Activated CD8-positive, alpha-beta T cell treated with anti-CD3 and anti-CD28 coated beads for 36 hours (primary cell): ENCODE results near the gene ASCC3. TPM values are rescaled to one million over a fixed set of nuclear protein-coding genes. Genes with fewer than 3 reads are reported as not detected.
"Not testable (repeated sequence)": the region's sequence is repeated elsewhere in the genome, so short reads cannot be mapped to it uniquely, and the experiment has no call there.

Source experiments
- ATAC-seq: fragments of 200-7000 bp; cut with Tn5 transposase; one replicate; pipeline ENCODE4 v1.10.0; 2021; ENCODE audit warnings: mild to moderate bottlenecking, moderate library complexity
- CTCF ChIA-PET: fragments of 350-600 bp; sonication (Branson Sonifier 250); formaldehyde crosslinking; loops from one replicate; lab custom pipeline; 2021; ENCODE audit warnings: antibody characterized with exemption; lab: Charles Lee
- POLR2A ChIA-PET: fragments of 350-600 bp; sonication (Branson Sonifier 250); formaldehyde crosslinking; loops from one replicate; lab custom pipeline; 2021; ENCODE audit warnings: antibody characterized with exemption; lab: Charles Lee
- DNase-seq: peaks from one replicate; pipeline ENCODE4 v3.0.0-alpha.2; 2020
- H3K27ac Mint-ChIP-seq: one replicate; pipeline ENCODE4 v1.8.0; 2021; ENCODE audit warnings: mild to moderate bottlenecking, mixed read lengths
- H3K27me3 Mint-ChIP-seq: one replicate; pipeline ENCODE4 v1.8.0; 2021; ENCODE audit warnings: mixed read lengths
- H3K36me3 Mint-ChIP-seq: one replicate; pipeline ENCODE4 v1.8.0; 2021; ENCODE audit warnings: low read depth, mixed read lengths
- H3K4me1 Mint-ChIP-seq: one replicate; pipeline ENCODE4 v1.8.0; 2021; ENCODE audit warnings: low read depth, mixed read lengths
- H3K4me3 Mint-ChIP-seq: one replicate; pipeline ENCODE4 v1.8.0; 2021; ENCODE audit warnings: mild to moderate bottlenecking, moderate library complexity, mixed read lengths
- H3K9me3 Mint-ChIP-seq: one replicate; pipeline ENCODE4 v1.8.0; 2021; ENCODE audit warnings: mixed read lengths
- intact Hi-C: fragments of 100-400 bp; cut with micrococcal nuclease; formaldehyde crosslinking; loops from one replicate; pipeline ENCODE4 v1.10.0; 2022
- total RNA-seq, 2 experiments: library from RNA; stranded (reverse); gene quantifications; one replicate each; pipeline ENCODE4 v1.2.3, GENCODE V29; 2021
- TF ChIP-seq, protein P1 (sequence below): fragments of 200-600 bp; IDR thresholded peaks from one replicate; pipeline ENCODE4 v1.8.0; 2022; ENCODE audit warnings: antibody characterized with exemption, mild to moderate bottlenecking

The ASCC3 gene
- total RNA-seq, 2 experiments from 2014 or later = 50.2 to 50.5 TPM

DNA sequence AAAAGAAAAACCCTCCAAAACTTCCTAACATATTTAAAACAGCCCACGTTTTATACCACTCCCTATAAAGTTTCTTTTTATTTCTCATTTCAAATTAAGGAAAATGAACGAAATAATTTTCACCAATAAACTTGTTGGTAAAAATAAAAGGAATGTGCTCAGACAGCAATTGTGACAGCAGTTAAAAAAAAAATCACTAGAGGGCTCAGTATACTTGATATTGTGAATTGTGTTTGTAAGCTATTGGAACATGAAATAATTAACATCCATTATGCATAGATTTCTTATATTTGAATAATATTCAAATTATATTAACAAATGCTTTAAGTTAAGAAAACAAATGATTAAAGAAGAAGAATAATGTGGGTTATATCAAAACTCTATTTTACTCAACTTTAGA, 105.5 kb downstream of the ASCC3 start:
- POLR2A ChIA-PET = no interaction called here
- H3K4me1 Mint-ChIP-seq = no peaks in the 10 kb centered on the region

DNA sequence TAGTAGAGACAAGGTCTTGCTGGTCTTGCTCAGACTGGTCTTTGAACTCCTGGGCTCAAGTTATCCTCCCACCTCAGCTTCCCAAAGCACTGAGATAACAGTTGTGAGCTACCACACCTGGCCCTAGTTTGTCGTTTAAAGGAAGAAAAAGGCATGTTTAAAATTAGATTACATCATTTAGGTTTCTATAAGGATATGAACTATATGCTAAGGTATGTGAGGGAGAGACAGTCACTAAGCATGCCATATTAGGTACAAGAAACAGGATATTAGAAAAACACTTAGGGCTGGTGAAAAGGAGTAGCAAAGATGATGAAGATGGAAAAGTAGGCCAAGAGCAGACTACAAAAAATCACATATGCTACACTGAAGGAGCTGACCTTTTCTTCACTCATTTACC, 106.4 kb downstream of the ASCC3 start:
- CTCF ChIA-PET = no interaction called here
- Mint-ChIP-seq H3K4me1 (no peaks in the 10 kb centered on the region), H3K4me3 (no peak overlapping the region), H3K9me3 (no peaks in the 10 kb centered on the region), H3K27me3 (no peaks in the 10 kb centered on the region), H3K36me3 (peaks cover 2% of the 10 kb centered on the region), H3K27ac (no peak overlapping the region)
- ATAC-seq = no peak
- POLR2A ChIA-PET = no interaction called here
- intact Hi-C loops = no loop called here
- no peak for DNase-seq
- TF ChIP-seq, protein P1, sequence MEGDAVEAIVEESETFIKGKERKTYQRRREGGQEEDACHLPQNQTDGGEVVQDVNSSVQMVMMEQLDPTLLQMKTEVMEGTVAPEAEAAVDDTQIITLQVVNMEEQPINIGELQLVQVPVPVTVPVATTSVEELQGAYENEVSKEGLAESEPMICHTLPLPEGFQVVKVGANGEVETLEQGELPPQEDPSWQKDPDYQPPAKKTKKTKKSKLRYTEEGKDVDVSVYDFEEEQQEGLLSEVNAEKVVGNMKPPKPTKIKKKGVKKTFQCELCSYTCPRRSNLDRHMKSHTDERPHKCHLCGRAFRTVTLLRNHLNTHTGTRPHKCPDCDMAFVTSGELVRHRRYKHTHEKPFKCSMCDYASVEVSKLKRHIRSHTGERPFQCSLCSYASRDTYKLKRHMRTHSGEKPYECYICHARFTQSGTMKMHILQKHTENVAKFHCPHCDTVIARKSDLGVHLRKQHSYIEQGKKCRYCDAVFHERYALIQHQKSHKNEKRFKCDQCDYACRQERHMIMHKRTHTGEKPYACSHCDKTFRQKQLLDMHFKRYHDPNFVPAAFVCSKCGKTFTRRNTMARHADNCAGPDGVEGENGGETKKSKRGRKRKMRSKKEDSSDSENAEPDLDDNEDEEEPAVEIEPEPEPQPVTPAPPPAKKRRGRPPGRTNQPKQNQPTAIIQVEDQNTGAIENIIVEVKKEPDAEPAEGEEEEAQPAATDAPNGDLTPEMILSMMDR = no peak

More for the DNA sequence above, 105.5 kb downstream of the ASCC3 start:
- DNase-seq = no peak
- Mint-ChIP-seq H3K36me3 (peaks cover 2% of the 10 kb centered on the region), H3K4me3 (no peak overlapping the region), H3K27ac (no peak overlapping the region), H3K9me3 (no peaks in the 10 kb centered on the region), H3K27me3 (no peaks in the 10 kb centered on the region)
- ATAC-seq = no peak
- TF ChIP-seq, protein P1 = no peak
- CTCF ChIA-PET = no interaction called here
- intact Hi-C loops = no loop called here

DNA sequence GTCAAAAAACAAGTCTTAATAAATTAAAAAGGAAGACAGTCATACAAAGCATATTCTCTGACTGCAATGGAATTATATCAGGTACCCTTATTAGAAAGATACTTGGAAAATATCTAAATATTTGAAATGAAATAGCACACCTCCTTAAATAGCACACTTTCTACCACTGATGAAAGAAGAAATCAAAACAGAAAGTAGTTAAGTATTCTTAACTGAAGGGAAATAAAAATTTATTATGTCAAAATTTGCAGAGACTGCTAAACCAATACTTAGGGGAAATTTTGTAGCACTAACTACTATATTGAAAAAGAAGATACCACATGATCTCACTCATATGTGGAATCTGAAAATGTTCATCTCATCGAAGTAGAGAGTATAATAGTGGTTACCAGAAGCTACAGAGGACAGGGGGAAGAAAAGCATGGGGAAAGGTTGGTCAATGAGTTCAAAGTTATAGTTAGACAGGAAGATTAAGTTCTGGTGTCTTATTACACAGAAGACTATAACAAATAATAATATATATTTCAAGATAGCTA, 112.2 kb downstream of the ASCC3 start:
- H3K27me3 Mint-ChIP-seq = no peaks in the 10 kb centered on the region
- peaks cover 9% of the 10 kb centered on the region for H3K9me3 Mint-ChIP-seq
- H3K27ac Mint-ChIP-seq = no peak overlapping the region
- no peak for ATAC-seq
- DNase-seq = no peak
- H3K36me3 Mint-ChIP-seq = peaks cover 28% of the 10 kb centered on the region
- POLR2A ChIA-PET = no interaction called here
- intact Hi-C loops = no loop called here
- CTCF ChIA-PET = no interaction called here
- TF ChIP-seq, protein P1 = no peak
- peaks cover 2% of the 10 kb centered on the region for H3K4me1 Mint-ChIP-seq
- no peak overlapping the region for H3K4me3 Mint-ChIP-seq

DNA sequence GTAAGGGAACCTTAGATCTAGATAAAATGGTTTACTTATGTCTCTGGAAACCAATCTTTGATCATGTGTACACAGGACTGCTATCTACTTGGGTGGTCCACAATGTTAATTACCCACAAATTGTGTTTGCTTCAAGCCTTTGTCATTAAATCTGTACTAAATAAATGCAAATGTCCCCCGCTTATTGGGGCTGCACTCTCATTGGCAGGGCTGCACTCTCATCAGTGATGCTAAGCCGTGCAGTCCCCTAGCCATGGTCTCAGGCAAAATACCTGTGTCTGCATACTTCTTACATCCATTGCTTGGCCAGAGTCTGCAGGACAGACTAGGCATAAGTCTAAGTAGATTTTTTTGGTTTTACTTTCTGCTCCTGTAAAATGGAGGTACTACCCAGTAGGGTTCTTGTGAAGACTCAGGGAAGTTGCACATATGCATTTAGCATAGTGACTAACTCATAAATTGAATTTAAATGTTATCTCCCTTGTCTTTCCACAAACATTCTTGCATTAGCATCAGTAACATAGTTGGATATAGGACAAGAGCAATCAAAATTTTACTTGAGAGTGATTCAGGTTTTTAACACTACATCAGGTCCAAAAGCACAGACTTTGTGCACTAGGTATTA, 117.4 kb downstream of the ASCC3 start:
- TF ChIP-seq, protein P1 = no peak
- intact Hi-C loops = no loop called here
- ChIA-PET POLR2A (no interaction called here), CTCF (no interaction called here)
- DNase-seq (no peak), ATAC-seq (no peak)
- Mint-ChIP-seq H3K4me1 (no peaks in the 10 kb centered on the region), H3K9me3 (peaks cover 9% of the 10 kb centered on the region), H3K27me3 (no peaks in the 10 kb centered on the region), H3K27ac (no peak overlapping the region), H3K4me3 (no peak overlapping the region), H3K36me3 (peaks cover 73% of the 10 kb centered on the region)

GRCh38 chr6:100761841-100762240, 119.3 kb downstream of the ASCC3 start:
- no peak for DNase-seq
- Mint-ChIP-seq H3K36me3 (peaks cover 86% of the 10 kb centered on the region), H3K27ac (no peak overlapping the region), H3K27me3 (no peaks in the 10 kb centered on the region), H3K4me1 (no peaks in the 10 kb centered on the region), H3K4me3 (no peak overlapping the region), H3K9me3 (peaks cover 9% of the 10 kb centered on the region)
- TF ChIP-seq, protein P1 = no peak
- POLR2A ChIA-PET = no interaction called here
- CTCF ChIA-PET = no interaction called here
- ATAC-seq = no peak
- intact Hi-C loops = no loop called here

DNA sequence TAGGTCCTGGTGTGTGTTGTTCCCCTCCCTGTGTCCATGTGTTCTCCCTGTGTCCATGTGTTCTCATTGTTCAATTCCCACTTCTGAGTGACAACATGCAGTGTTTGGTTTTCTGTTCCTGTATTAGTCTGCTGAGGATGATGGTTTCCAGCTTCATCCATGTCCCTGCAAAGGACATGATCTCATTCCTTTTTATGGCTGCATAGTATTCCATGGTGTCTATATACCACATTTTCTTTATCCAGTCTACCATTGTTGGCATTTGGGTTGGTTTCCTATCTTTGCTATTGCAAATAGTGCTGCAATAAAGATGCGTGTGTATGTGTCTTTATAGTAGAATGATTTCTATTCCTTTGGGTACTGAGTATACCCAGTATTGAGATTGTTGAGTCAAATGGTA, 122.7 kb downstream of the ASCC3 start:
- H3K4me3 Mint-ChIP-seq, H3K9me3 Mint-ChIP-seq, DNase-seq, CTCF ChIA-PET, ATAC-seq, H3K27me3 Mint-ChIP-seq, H3K4me1 Mint-ChIP-seq, POLR2A ChIA-PET, H3K27ac Mint-ChIP-seq, intact Hi-C loops: not testable (repeated sequence)
- peaks cover 68% of the 10 kb centered on the region for H3K36me3 Mint-ChIP-seq
